Body of pancreas (tissue), 4 donors: ENCODE results near the gene RASAL1. TPM values are rescaled to one million over a fixed set of nuclear protein-coding genes. Genes with fewer than 3 reads are reported as not detected.
"Not testable (repeated sequence)": the region's sequence is repeated elsewhere in the genome, so short reads cannot be mapped to it uniquely, and the experiment has no call there.

Experiments
- ATAC-seq: fragments of 150-250 bp; one replicate; pipeline ENCODE4 v1.9.1; 2016
- DNase-seq, 4 donors: peaks; one replicate each; pipeline ENCODE4 v3.0.0-alpha.2; 2019
- H3K27ac ChIP-seq, 4 donors: fragments of 200-600 bp; sonication (generic); 1 replicate in 3 of 4; 2 replicates in 1 of 4; pipeline versions ENCODE4 v1.5.1 to v1.6.1; 2016 to 2019; ENCODE audit warnings: mild to moderate bottlenecking in 1 of 4, mixed read lengths in 1 of 4, moderate library complexity in 1 of 4
- H3K27me3 ChIP-seq, 2 donors: fragments of 200-600 bp; sonication (generic); one replicate each; pipeline ENCODE4 v1.6.0; 2016; ENCODE audit warnings: mild to moderate bottlenecking in 1 of 2
- H3K36me3 ChIP-seq, 2 donors: fragments of 200-600 bp; sonication (generic); replicated peaks in 1 of 2; 2 replicates each; pipeline ENCODE4 v1.5.1; 2016; ENCODE audit warnings: low read depth in 2 of 2; ENCODE audit not compliant: insufficient read depth in 1 of 2
- H3K4me1 ChIP-seq: fragments of 200-600 bp; sonication (generic); one replicate; pipeline ENCODE4 v1.6.0; 2016
- H3K4me3 ChIP-seq, 2 donors: fragments of 200-600 bp; sonication (generic); 1 replicate in 1 of 2; 2 replicates in 1 of 2; pipeline ENCODE4 v1.5.1; 2016 to 2019
- H3K9me3 ChIP-seq, 3 donors: fragments of 200-600 bp; sonication (generic); 1 replicate in 2 of 3; 2 replicates in 1 of 3; pipeline ENCODE4 v1.5.1; 2016
- POLR2A ChIP-seq, 3 donors: fragments of 450-650 bp; IDR thresholded peaks; one replicate each; pipeline ENCODE4 v1.6.1; 2016; ENCODE audit warnings: antibody characterized with exemption in 3 of 3, mild to moderate bottlenecking in 2 of 3
- WGBS, 2 donors: methylation state at CpG; one replicate each; pipeline ENCODE4 v1.1.5; 2017; 5-methylcytosine and 5-hydroxymethylcytosine counted together
- intact Hi-C: fragments of 100-400 bp; cut with DNase I; formaldehyde crosslinking; loops from one replicate; pipeline ENCODE4 v1.15.1; 2023
- total RNA-seq, 2 donors: library from RNA; depleted of rRNA; stranded (reverse); fragments of >200 nt; gene quantifications; one replicate each; pipeline ENCODE4 v1.1.0, GENCODE V29; 2016
- TF ChIP-seq, protein P1 (sequence below), 7 experiments: fragments of 450-650 bp in 4 of 7; fragments of 200-600 bp in 3 of 7; sonication (generic) in 3 of 7; IDR thresholded peaks; one replicate each; pipeline ENCODE4 v1.5.1; 2016 to 2019; ENCODE audit warnings: antibody characterized with exemption in 7 of 7

RASAL1 gene
- total RNA-seq, 2 donors from 2014 or later = 0.66 to 2.1 TPM

- H3K36me3 ChIP-seq = no peaks in the 10 kb centered on the region
- intact Hi-C loops = no loop called here
- H3K27ac ChIP-seq = peak overlapping the region; percentile 42 to 80 (median 76)
- H3K27me3 ChIP-seq = no peaks in the 10 kb centered on the region
- H3K9me3 ChIP-seq = no peaks in the 10 kb centered on the region
- whole genome bisulfite sequencing, 2 donors = 38 to 57% methylated on average over 12 to 17 of the region's 17 CpGs
- H3K4me1 ChIP-seq = peaks cover 13% of the 10 kb centered on the region
- peak; percentile 91 for ATAC-seq
- TF ChIP-seq POLR2A (IDR thresholded peaks at IDR 0.05) = peak in 2 of 3 donors; percentile 15 to 34
- TF ChIP-seq, protein P1, sequence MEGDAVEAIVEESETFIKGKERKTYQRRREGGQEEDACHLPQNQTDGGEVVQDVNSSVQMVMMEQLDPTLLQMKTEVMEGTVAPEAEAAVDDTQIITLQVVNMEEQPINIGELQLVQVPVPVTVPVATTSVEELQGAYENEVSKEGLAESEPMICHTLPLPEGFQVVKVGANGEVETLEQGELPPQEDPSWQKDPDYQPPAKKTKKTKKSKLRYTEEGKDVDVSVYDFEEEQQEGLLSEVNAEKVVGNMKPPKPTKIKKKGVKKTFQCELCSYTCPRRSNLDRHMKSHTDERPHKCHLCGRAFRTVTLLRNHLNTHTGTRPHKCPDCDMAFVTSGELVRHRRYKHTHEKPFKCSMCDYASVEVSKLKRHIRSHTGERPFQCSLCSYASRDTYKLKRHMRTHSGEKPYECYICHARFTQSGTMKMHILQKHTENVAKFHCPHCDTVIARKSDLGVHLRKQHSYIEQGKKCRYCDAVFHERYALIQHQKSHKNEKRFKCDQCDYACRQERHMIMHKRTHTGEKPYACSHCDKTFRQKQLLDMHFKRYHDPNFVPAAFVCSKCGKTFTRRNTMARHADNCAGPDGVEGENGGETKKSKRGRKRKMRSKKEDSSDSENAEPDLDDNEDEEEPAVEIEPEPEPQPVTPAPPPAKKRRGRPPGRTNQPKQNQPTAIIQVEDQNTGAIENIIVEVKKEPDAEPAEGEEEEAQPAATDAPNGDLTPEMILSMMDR (IDR thresholded peaks at IDR 0.05) = no peak
- peak; percentile 72 to 86 (median 83) for DNase-seq
- H3K4me3 ChIP-seq = no peak overlapping the region
Observed at GRCh38 chr12:113142173-113142885, 6.8 kb upstream of the RASAL1 start.

GRCh38 chr12:113141716-113142115 is 6.2 kb upstream of the RASAL1 start:
- peak overlapping the region; percentile 42 to 80 (median 76) for H3K27ac ChIP-seq
- H3K9me3 ChIP-seq, ATAC-seq, H3K36me3 ChIP-seq, H3K4me3 ChIP-seq, DNase-seq, intact Hi-C loops, H3K27me3 ChIP-seq: not testable (repeated sequence)
- H3K4me1 ChIP-seq = peaks cover 13% of the 10 kb centered on the region
- WGBS, 2 donors = 68 to 78% methylated on average over 3 of the region's 3 CpGs

GRCh38 chr12:113140706-113141105 is 5.1 kb upstream of the RASAL1 start:
- Histone ChIP-seq H3K4me3 (no peak overlapping the region), H3K27me3 (no peaks in the 10 kb centered on the region), H3K4me1 (peaks cover 17% of the 10 kb centered on the region), H3K27ac (peak overlapping the region in 2 of 4 donors; percentile 72 to 80), H3K36me3 (no peaks in the 10 kb centered on the region), H3K9me3 (no peaks in the 10 kb centered on the region)
- no peak for ATAC-seq
- DNase-seq = no peak
- no peak for TF ChIP-seq POLR2A (IDR thresholded peaks at IDR 0.05)
- TF ChIP-seq, protein P1 (IDR thresholded peaks at IDR 0.05) = no peak
- 71 to 75% methylated on average over 7 of the region's 7 CpGs for WGBS, 2 donors
- intact Hi-C loops = no loop called here

- Histone ChIP-seq H3K4me3 (no peak overlapping the region), H3K27ac (no peak overlapping the region), H3K36me3 (no peaks in the 10 kb centered on the region), H3K27me3 (no peaks in the 10 kb centered on the region), H3K4me1 (peaks cover 33% of the 10 kb centered on the region), H3K9me3 (no peaks in the 10 kb centered on the region)
- DNase-seq = no peak
- ATAC-seq = no peak
- no peak for TF ChIP-seq POLR2A (IDR thresholded peaks at IDR 0.05)
- TF ChIP-seq, protein P1 (IDR thresholded peaks at IDR 0.05) = no peak
- 82 to 84% methylated on average over 3 of the region's 3 CpGs for WGBS, 2 donors
- intact Hi-C loops = no loop called here
Observed at GRCh38 chr12:113138826-113139225, 3.3 kb upstream of the RASAL1 start.

DNA sequence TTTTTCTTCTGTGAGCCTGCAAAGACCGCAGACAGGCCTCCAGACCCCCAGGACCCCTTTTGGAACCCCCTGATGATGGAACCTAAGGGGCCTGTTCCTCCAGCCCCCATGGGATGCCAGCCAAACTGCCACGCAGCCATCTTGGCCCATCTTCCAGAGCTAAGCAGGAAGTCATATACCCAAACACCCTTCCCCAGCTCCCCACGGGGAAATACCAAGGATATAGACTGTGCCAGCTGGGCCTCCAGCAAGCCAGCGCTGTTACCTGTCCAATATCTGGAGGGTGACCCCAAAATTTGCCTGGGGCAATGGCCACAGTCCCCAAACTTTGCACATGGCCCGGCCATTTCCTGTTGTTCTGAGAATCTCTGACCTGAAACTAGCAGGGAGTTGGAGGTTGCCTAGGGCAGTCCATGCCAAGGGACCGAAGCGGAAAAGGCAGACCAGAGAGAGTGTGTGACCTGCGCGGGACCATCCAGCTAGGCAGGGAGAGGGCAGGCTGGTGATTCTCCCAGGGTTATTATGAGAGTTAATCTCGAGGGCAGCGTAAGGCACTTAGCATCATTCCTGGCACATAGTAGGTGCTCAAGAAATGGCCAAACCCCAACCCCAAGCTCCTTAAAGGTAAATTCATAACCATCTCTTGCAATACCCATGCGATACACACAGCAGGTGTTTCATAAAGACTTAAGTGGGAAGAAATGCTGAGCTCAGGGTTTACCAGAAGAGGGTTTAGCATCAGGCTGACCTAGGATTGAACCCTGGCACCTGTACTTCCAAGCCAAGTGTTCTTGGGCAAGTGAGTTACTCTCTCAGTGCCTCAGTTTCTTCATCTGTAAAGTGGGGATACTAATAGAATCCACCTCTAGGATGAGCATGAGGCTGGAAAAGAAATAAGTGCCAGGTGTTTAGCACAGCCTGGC is 2.6 kb upstream of the RASAL1 start:
- ATAC-seq (no peak), DNase-seq (no peak)
- Histone ChIP-seq H3K36me3 (no peaks in the 10 kb centered on the region), H3K27ac (no peak overlapping the region), H3K27me3 (no peaks in the 10 kb centered on the region), H3K9me3 (no peaks in the 10 kb centered on the region), H3K4me1 (peaks cover 32% of the 10 kb centered on the region), H3K4me3 (no peak overlapping the region)
- intact Hi-C loops = no loop called here
- no peak for TF ChIP-seq POLR2A (IDR thresholded peaks at IDR 0.05)
- TF ChIP-seq, protein P1 (IDR thresholded peaks at IDR 0.05) = no peak
- WGBS, 2 donors = 82 to 83% methylated on average over 10 to 12 of the region's 12 CpGs
